Heart left ventricle (tissue), 16 donors: Measurements from ENCODE around the gene CDK19. TPM values are rescaled to one million over a fixed set of nuclear protein-coding genes. Genes with fewer than 3 reads are reported as not detected.

Source experiments
- ATAC-seq, 4 donors: fragments of 200-7000 bp; cut with Tn5 transposase; one replicate each; pipeline ENCODE4 v1.9.1; 2020 to 2022; ENCODE audit warnings: moderate library complexity in 4 of 4, mild to moderate bottlenecking in 3 of 4, moderate number of reproducible peaks in 1 of 4
- DNase-seq, 5 donors: peaks; one replicate each; pipeline ENCODE4 v3.0.0-alpha.2; 2020
- H3K27ac ChIP-seq, 12 donors: fragments of 200-600 bp; sonication (generic) in 4 of 12; one replicate each; pipeline versions ENCODE4 v1.5.0 to v1.8.0; 2016 to 2022; ENCODE audit warnings: mild to moderate bottlenecking in 2 of 12
- H3K27me3 ChIP-seq, 9 donors: fragments of 200-600 bp; sonication (generic) in 2 of 9; one replicate each; pipeline versions ENCODE4 v1.5.1 to v1.8.0; 2016 to 2022; ENCODE audit warnings: mild to moderate bottlenecking in 3 of 9
- H3K36me3 ChIP-seq, 9 donors: fragments of 200-600 bp; sonication (generic) in 2 of 9; one replicate each; pipeline versions ENCODE4 v1.5.0 to v1.8.0; 2018 to 2022; ENCODE audit warnings: mild to moderate bottlenecking in 2 of 9
- H3K4me1 ChIP-seq, 12 donors: fragments of 200-600 bp; sonication (generic) in 4 of 12; one replicate each; pipeline versions ENCODE4 v1.5.0 to v1.8.0; 2016 to 2022; ENCODE audit warnings: mild to moderate bottlenecking in 3 of 12
- H3K4me3 ChIP-seq, 12 donors: fragments of 200-600 bp; sonication (generic) in 4 of 12; one replicate each; pipeline versions ENCODE4 v1.5.0 to v1.8.0; 2017 to 2022; ENCODE audit warnings: mild to moderate bottlenecking in 9 of 12, moderate library complexity in 4 of 12
- H3K9me3 ChIP-seq, 12 donors: fragments of 200-600 bp; sonication (generic) in 4 of 12; one replicate each; pipeline versions ENCODE4 v1.5.0 to v1.8.0; 2016 to 2022; ENCODE audit warnings: mild to moderate bottlenecking in 1 of 12
- CTCF ChIP-seq, 12 donors: fragments of 200-600 bp; sonication (generic) in 4 of 12; IDR thresholded peaks; one replicate each; pipeline versions ENCODE4 v1.5.0 to v1.8.0; 2018 to 2022; ENCODE audit warnings: antibody characterized with exemption in 12 of 12, mild to moderate bottlenecking in 5 of 12
- POLR2A ChIP-seq, 2 donors: fragments of 450-650 bp; IDR thresholded peaks; one replicate each; pipeline ENCODE4 v1.6.1; 2017; ENCODE audit warnings: antibody characterized with exemption in 2 of 2, mild to moderate bottlenecking in 2 of 2, moderate library complexity in 2 of 2
- WGBS, 4 donors: extraction: QIAGEN DNeasy Blood & Tissue Kit in 2 of 4; methylation state at CpG; one replicate each; pipeline versions ENCODE4 v1.1.5 to v1.1.7; 2013 to 2018; 5-methylcytosine and 5-hydroxymethylcytosine counted together
- intact Hi-C, 10 donors: fragments of 100-400 bp; cut with DNase I; formaldehyde crosslinking; loops; one replicate each; pipeline versions ENCODE4 v1.11.1 to v1.14.2; 2022
- polyA plus RNA-seq, 2 donors: library from polyadenylated mRNA; stranded (reverse); fragments of 200-250 nt; gene quantifications; one replicate each; pipeline ENCODE4 v1.2.3, GENCODE V29; 2013
- total RNA-seq, 9 donors: library from RNA; depleted of rRNA in 2 of 9; stranded (reverse); fragments of >200 nt in 2 of 9; fragmentation: NEBNext Ultra II Directional in 3 of 9; extraction: Animal tissue kit (Norgen Biotek cat#: 25700) in 3 of 9; gene quantifications; one replicate each; pipeline versions ENCODE4 v1.1.0 to v1.2.4, GENCODE V29; 2016 to 2023
- donor health status: ischemic (EF 13 %, LVEDD 7.1; RV severe dilation, severe dysfunction).
- donor health status: healthy with polysubstance abuse.
- donor health status: DM: no; HTN: yes; CAD: no.
- donor health status: DM: no; HTN: no; CAD: no.
- donor health status: ischemic (EF 25% LVEDD 6.9; RV normal size, moderate dysfunction).
- donor health status: ischemic (EF 25% LVEDD 5.7; RV mildly dilated, moderate dysfunction).
- donor health status: healthy.
- donor health status: DM: yes; HTN: yes; CAD: no.
- donor health status: ischemic (EF 35%, LVEDD 5.7; RV mildly dilated, moderate dysfunction).
- donor health status: nonischemic (EF 11% LVEDD 7.7; RV severe dilation, severe dysfunction).
- donor health status: DM: yes; HTN: yes; CAD: no.
- donor health status: PGD.
- donor health status: ischemic (EF 29% LVEDD 5.4; RV normal size, mild dysfunction).
- donor health status: nonischemic (EF 23%, LVEDD 6.1; RV moderate dilation, normal function).

CDK19 gene
- total and polyA plus RNA-seq, 11 donors = 3.8 to 16.3 (median 8.3) TPM

DNA sequence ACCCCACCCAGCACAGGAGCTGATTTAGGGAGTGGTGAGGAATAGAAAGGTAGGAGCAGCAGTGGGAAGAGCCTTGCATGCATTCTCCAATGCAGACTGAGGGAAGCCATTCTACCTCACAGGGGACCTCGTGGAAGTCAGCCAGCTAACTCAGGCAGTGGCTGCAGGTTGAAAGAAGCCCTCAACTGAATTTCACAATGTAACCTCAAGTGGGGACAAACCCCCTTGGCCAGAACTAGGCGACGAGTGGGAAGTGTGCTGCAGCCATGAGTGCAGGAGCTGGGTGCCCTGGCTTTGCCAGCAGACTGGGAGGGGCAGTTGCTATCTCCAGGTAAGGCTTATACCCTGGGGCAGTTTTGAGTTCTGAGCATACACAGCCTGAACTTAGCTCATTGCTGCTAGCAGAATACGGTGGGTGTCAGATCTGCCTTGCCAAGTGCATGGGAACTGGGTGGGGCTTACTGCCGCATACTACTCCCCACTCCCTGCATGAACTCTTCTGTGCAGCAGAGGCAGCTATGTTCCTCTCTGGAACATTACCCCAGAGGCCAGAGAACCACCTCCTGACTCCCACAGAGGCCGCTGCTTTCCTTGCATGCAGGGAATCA is 126.5 kb downstream of the CDK19 start:
- 56 to 72% (median 68%) methylated on average over 6 of the region's 6 CpGs for WGBS, 4 donors
- intact Hi-C loops = loop anchor here in 4 of 10 donors (5.0 to 10.0 kb wide), 2 partner anchors 126 to 189 kb away; partner anchors contain the start of gene CDK19 (in 3 of the 4)
- no peak overlapping the region for H3K27ac ChIP-seq
- H3K9me3 ChIP-seq = no peaks in the 10 kb centered on the region
- TF ChIP-seq CTCF (IDR thresholded peaks at IDR 0.05) (no peak), POLR2A (IDR thresholded peaks at IDR 0.05) (no peak)
- H3K36me3 ChIP-seq = no peaks in the 10 kb centered on the region
- ATAC-seq = peak in 2 of 4 donors; percentile 38 to 42
- DNase-seq = no peak
- no peak overlapping the region for H3K4me3 ChIP-seq
- H3K27me3 ChIP-seq = no peaks in the 10 kb centered on the region
- H3K4me1 ChIP-seq = peaks cover 0 to 30% (median 0%) of the 10 kb centered on the region in 12 donors

- H3K27me3 ChIP-seq = no peaks in the 10 kb centered on the region
- TF ChIP-seq POLR2A (IDR thresholded peaks at IDR 0.05) (no peak), CTCF (IDR thresholded peaks at IDR 0.05) (no peak)
- H3K4me1 ChIP-seq = peaks cover 0 to 39% (median 3%) of the 10 kb centered on the region in 12 donors
- no peak for DNase-seq
- H3K9me3 ChIP-seq = no peaks in the 10 kb centered on the region
- ATAC-seq = no peak
- H3K4me3 ChIP-seq = no peak overlapping the region
- WGBS, 4 donors = 51 to 63% (median 54%) methylated on average over 1 of the region's 1 CpG
- H3K27ac ChIP-seq = peak overlapping the region in 1 of 12 donors; percentile 38
- H3K36me3 ChIP-seq = no peaks in the 10 kb centered on the region
- intact Hi-C loops = loop anchor here in 4 of 10 donors (5.0 to 10.0 kb wide), 2 partner anchors 127 to 190 kb away; partner anchors contain the start of gene CDK19 (in 3 of the 4)
These were observed 127.9 kb downstream of the CDK19 start for GRCh38 chr6:110687326-110687725.

GRCh38 chr6:110683241-110683640 is 132.0 kb downstream of the CDK19 start:
- 73 to 81% (median 77%) methylated on average over 3 of the region's 3 CpGs for WGBS, 4 donors
- ATAC-seq (no peak), DNase-seq (no peak)
- no peaks in the 10 kb centered on the region for H3K36me3 ChIP-seq
- no peak for TF ChIP-seq CTCF (IDR thresholded peaks at IDR 0.05)
- no peak for TF ChIP-seq POLR2A (IDR thresholded peaks at IDR 0.05)
- no peak overlapping the region for H3K4me3 ChIP-seq
- intact Hi-C loops = loop anchor here (2.0 to 10.0 kb wide), 13 partner anchors 129 to 314 kb away; partner anchors contain the start of gene CDK19 (in 4 of the 10)
- H3K9me3 ChIP-seq = no peaks in the 10 kb centered on the region
- peaks cover 0 to 31% (median 10%) of the 10 kb centered on the region in 12 donors for H3K4me1 ChIP-seq
- H3K27ac ChIP-seq = no peak overlapping the region
- H3K27me3 ChIP-seq = no peaks in the 10 kb centered on the region

- Histone ChIP-seq H3K9me3 (no peaks in the 10 kb centered on the region), H3K36me3 (no peaks in the 10 kb centered on the region), H3K4me1 (peaks cover 0 to 25% (median 10%) of the 10 kb centered on the region in 12 donors), H3K27me3 (no peaks in the 10 kb centered on the region), H3K27ac (peak overlapping the region in 9 of 12 donors; percentile 6 to 65 (median 41)), H3K4me3 (no peak overlapping the region)
- 2 to 16% (median 12%) methylated on average over 1 of the region's 1 CpG for WGBS, 4 donors
- DNase-seq (peak in 3 of 5 donors; percentile 47 to 69 (median 66)), ATAC-seq (peak; percentile 92 to 98 (median 96))
- intact Hi-C loops = loop anchor here (1.0 to 10.0 kb wide), 15 partner anchors 130 to 315 kb away; partner anchors contain the start of genes CDK19 (in 4 of the 10) and AMD1 (in 1 of the 10)
- TF ChIP-seq POLR2A (IDR thresholded peaks at IDR 0.05) = no peak
- peak; percentile 53 to 85 (median 73) for TF ChIP-seq CTCF (IDR thresholded peaks at IDR 0.05)
These were observed 132.8 kb downstream of the CDK19 start for GRCh38 chr6:110682460-110682853.
